Forelimb muscle (tissue), 1 donor: Measurements from ENCODE around the gene DNAH6. TPM values are rescaled to one million over a fixed set of nuclear protein-coding genes. Genes with fewer than 3 reads are reported as not detected.
"Not testable (repeated sequence)": the region's sequence is repeated elsewhere in the genome, so short reads cannot be mapped to it uniquely, and the experiment has no call there.

Source experiments
- DNase-seq: peaks from one replicate; pipeline ENCODE4 v3.0.0-alpha.2; 2013; ENCODE audit warnings: low read depth
- polyA plus RNA-seq: library from polyadenylated mRNA; unstranded; fragments of 120-200 nt; gene quantifications from one replicate; pipeline ENCODE4 v1.2.1, GENCODE V29; 2013; ENCODE audit not compliant: insufficient read length

Gene DNAH6
- polyA plus RNA-seq, 1 donor, result 0.10 TPM

DNA sequence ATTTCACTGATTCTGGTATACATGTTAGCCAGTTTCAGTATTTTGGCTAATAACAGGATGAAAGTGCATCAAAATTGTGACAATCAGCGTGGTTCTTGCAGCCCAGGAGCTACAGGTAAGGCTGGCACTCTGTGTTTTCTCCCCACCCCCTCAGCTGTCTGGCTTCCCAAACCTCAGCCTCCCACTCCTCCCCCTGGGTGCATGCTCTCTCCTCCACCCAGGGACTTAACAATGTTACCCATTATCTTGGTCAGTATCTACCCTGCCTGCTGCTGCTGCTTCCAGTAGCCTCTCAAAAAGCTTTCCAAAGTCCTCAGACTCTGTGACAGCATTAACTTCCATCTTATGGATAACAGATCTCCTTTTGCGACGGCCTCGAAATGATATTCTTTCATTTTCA, 323.6 kb downstream of the DNAH6 start:
- DNase-seq, result no peak

- no peak for DNase-seq
Observed at GRCh38 chr2:84840306-84840705, 324.0 kb downstream of the DNAH6 start.

- DNase-seq, result no peak
Observed at GRCh38 chr2:84841577-84841976, 325.3 kb downstream of the DNAH6 start.

DNA sequence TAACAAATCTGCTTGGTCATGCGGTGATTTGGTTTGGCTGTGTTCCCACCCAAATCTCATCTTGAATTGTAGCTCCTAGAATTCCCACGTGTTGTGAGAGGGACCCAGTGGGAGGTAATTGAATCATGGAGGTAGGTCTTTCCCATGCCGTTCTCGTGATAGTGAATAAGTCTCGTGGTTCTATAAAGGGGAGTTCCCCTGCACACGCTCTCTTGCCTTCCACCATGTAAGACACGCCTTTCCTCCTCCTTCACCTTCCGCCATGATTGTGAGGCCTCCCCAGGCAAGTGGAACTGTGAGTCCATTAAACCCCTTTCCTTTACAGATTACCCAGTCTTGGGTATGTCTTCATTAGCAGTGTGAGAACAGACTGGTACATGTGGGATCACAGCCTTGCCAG, 327.8 kb downstream of the DNAH6 start:
- DNase-seq, result no peak

- no peak for DNase-seq
Observed at GRCh38 chr2:84846041-84846663, 329.9 kb downstream of the DNAH6 start.

DNA sequence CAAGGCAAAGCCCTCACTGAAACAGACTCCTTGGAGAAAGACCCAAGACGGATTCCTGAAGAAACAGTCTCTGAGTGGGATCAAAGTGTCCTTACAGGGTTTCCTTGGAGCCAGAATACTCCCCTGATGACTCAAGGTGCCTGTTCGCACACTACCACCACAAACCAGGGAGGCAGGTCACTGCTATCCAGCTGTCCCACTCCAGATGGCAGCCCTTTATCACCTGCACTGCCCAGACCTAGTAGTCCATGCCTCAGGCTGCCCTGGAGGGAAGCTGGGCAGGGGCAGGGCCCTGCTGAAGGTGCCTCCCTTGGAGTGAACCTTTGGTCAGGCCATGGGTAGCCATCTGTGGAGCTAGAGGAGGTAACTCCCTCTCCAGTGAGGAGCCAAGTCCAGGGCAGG, 330.4 kb downstream of the DNAH6 start:
- no peak for DNase-seq

DNA sequence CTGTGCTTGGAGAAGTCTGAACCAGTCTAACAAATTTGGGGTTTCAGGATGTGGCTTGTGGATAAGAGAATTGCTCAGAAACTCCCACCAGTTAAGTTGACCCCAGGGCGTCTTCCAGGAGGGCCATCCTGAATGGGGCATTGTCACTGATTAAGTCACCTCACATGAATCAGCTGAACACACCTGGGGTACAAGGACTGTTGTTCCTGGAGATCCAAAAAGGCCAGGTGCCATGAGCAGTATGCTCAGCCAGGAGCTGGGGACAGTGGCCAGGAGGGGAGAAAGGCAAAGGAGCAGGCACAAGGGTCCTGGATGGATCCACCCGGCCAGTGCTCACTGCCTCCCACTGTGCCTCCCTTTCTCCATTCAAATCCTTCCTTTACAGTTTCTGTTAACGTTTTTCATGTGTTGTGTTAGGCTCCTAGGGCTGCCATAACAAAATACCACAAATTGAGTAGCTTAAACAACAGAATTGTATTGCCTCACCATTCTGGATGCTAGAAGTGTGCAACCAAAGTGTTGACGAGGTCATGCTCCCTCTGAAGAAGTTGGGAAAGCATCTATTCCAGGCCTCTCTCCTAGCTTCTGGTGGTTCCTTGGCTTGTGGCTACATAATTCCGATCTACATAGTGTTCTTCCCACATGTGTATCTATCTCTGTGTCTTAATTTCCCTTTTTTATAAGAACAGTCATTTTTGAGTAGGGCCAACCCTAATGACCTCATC, 331.2 kb downstream of the DNAH6 start:
- DNase-seq, result no peak

- DNase-seq, result no peak
Observed at GRCh38 chr2:84849271-84849952, 333.1 kb downstream of the DNAH6 start.

- no peak for DNase-seq
Observed at GRCh38 chr2:84850471-84850870, 334.2 kb downstream of the DNAH6 start.

- DNase-seq, result no peak
Observed at GRCh38 chr2:84851876-84852275, 335.6 kb downstream of the DNAH6 start.

GRCh38 chr2:84854850-84855249, 338.6 kb downstream of the DNAH6 start:
- DNase-seq, result no peak

DNA sequence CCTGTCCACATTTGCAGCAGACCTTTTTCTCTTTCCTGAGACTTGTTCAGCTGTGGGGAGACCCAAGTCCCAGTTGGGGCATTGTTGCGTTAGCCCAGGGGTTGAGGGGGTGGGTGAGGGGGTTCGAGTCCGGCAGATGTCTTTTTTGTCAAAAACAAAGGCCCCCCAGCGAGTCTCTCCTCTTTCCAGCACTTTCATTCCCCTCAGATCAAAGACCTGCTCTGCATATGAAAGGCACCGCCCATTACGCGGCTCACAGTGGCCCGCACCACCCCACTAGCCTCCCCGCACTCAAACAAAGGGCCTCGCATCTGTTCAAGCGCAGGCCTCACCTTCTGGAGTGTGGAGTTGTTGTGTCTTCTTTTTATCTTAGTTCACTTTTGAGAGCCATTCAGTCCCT, 339.4 kb downstream of the DNAH6 start:
- no peak for DNase-seq

GRCh38 chr2:84856787-84857186, 340.5 kb downstream of the DNAH6 start:
- no peak for DNase-seq

GRCh38 chr2:84857566-84857965, 341.3 kb downstream of the DNAH6 start:
- no peak for DNase-seq

GRCh38 chr2:84858123-84858522, 341.8 kb downstream of the DNAH6 start:
- no peak for DNase-seq

DNA sequence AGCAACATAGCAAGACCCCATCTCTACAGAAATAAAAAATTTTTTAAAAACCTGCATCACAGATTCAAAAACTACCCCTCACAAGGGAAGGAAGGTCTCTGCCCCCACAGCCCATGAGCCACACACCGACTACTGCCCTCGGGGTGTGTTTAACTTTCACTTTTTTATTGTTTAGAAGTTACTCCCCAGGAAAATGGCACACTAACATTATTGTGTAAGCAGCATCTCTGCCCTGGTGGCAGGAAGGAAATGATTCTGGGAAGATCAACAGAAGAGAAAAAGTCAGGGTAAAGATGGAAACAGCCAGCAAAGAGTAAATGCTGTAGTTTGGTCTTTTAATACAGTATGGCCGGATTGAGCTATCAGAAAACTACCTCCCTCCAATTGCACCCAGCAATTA, 342.6 kb downstream of the DNAH6 start:
- DNase-seq, result no peak

GRCh38 chr2:84861539-84861938, 345.2 kb downstream of the DNAH6 start:
- no peak for DNase-seq

- no peak for DNase-seq
Observed at GRCh38 chr2:84862006-84862405, 345.7 kb downstream of the DNAH6 start.

GRCh38 chr2:84865181-84865783, 349.0 kb downstream of the DNAH6 start:
- no peak for DNase-seq

GRCh38 chr2:84866122-84866521, 349.8 kb downstream of the DNAH6 start:
- DNase-seq, result no peak

DNA sequence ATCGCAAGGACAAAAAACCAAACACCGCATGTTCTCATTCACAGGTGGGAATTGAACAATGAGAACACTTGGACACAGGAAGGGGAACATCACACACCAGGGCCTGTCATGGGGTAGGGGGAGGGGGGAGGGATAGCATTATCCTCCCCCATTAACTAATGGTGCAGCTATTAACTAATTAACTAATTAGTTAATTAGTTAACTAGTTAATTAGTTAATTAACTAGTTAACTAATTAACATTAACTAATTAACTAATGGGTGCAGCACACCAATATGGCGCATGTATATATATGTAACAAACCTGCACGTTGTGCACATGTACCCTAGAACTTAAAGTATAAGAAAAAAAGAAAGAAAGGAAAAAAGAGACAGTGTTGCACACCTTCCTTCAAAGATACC, 352.0 kb downstream of the DNAH6 start:
- DNase-seq, result not testable (repeated sequence)
